ENCODE measurements around the gene ALX4. TPM values are rescaled to one million over a fixed set of nuclear protein-coding genes. Genes with fewer than 3 reads are reported as not detected.

The ALX4 gene
- polyA plus RNA-seq, 3 donors = not detected

DNA sequence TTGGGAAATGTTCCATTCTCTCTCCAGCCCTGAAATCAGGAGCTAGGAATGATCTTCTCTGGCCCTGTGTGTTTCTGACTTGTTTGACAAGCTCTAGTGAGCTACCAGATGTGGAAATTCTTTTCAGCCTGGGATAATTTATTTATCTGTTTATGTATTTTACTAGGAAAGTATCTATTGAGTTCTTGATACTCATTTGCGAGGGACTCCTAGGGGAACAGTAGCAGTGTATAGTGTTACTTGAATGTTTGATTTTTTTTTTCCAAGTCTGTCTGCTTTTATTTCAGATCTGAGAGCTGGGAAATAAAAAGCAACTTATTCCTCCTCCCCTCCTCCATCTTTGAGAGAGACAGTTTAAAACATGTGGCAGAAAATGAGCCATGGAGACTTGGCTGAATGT is 92.5 kb downstream of the ALX4 start:
- intact Hi-C loops (cut with micrococcal nuclease) = no loop called here
- Mint-ChIP-seq H3K4me1 (peaks cover 2% of the 10 kb centered on the region), H3K9me3 (peaks cover 2 to 10% (median 5%) of the 10 kb centered on the region in 7 donors), H3K27ac (no peak overlapping the region), H3K4me3 (no peak overlapping the region), H3K27me3 (ENCODE audit: low read depth in 3 of 3) (no peaks in the 10 kb centered on the region), H3K36me3 (peaks cover 7 to 19% of the 10 kb centered on the region in 2 donors)
- no peaks in the 10 kb centered on the region for H4K20me1 ChIP-seq (ENCODE audit: insufficient read depth, low read length)
- H3K79me2 ChIP-seq (ENCODE audit: insufficient read depth, low read length) = no peaks in the 10 kb centered on the region
- no peak overlapping the region for H3K4me2 ChIP-seq (replicated peaks; ENCODE audit: extremely low read depth, low read length, poor library complexity, severe bottlenecking)
- no peaks in the 10 kb centered on the region for H3K27me3 ChIP-seq (ENCODE audit: control insufficient read depth in 2 of 2, insufficient read depth in 2 of 2, low read length in 2 of 2)
- TF ChIP-seq, protein P1, sequence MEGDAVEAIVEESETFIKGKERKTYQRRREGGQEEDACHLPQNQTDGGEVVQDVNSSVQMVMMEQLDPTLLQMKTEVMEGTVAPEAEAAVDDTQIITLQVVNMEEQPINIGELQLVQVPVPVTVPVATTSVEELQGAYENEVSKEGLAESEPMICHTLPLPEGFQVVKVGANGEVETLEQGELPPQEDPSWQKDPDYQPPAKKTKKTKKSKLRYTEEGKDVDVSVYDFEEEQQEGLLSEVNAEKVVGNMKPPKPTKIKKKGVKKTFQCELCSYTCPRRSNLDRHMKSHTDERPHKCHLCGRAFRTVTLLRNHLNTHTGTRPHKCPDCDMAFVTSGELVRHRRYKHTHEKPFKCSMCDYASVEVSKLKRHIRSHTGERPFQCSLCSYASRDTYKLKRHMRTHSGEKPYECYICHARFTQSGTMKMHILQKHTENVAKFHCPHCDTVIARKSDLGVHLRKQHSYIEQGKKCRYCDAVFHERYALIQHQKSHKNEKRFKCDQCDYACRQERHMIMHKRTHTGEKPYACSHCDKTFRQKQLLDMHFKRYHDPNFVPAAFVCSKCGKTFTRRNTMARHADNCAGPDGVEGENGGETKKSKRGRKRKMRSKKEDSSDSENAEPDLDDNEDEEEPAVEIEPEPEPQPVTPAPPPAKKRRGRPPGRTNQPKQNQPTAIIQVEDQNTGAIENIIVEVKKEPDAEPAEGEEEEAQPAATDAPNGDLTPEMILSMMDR (IDR thresholded peaks at IDR 0.05) = no peak
- H2AFZ ChIP-seq (ENCODE audit: insufficient read depth, low read depth, low read length, poor library complexity, severe bottlenecking) = no peak overlapping the region
- H3K36me3 ChIP-seq (replicated peaks in 1 of 2; ENCODE audit: control insufficient read depth in 1 of 2, insufficient read depth in 2 of 2, low read length in 2 of 2) = no peaks in the 10 kb centered on the region
- H3K9me3 ChIP-seq (replicated peaks in 1 of 2; ENCODE audit: control insufficient read depth in 1 of 2, insufficient read depth in 1 of 2, low read length in 2 of 2) = peaks cover 0 to 3% of the 10 kb centered on the region in 2 donors
- H3K9ac ChIP-seq (ENCODE audit: insufficient read depth, low read length, poor library complexity, severe bottlenecking) = no peak overlapping the region
- no peak for DNase-seq
- WGBS (ENCODE audit: insufficient coverage) = no CpG with 5 or more reads among the region's 1 CpG
- H3K4me1 ChIP-seq (ENCODE audit: control insufficient read depth in 1 of 2, insufficient read depth in 2 of 2, low read length in 2 of 2) = no peaks in the 10 kb centered on the region
- no peak overlapping the region for H3K4me3 ChIP-seq (replicated peaks in 1 of 3; ENCODE audit: low read depth in 2 of 3, low read length in 3 of 3)
- H3K27ac ChIP-seq (ENCODE audit: low read depth in 1 of 2, low read length in 2 of 2) = no peak overlapping the region

DNA sequence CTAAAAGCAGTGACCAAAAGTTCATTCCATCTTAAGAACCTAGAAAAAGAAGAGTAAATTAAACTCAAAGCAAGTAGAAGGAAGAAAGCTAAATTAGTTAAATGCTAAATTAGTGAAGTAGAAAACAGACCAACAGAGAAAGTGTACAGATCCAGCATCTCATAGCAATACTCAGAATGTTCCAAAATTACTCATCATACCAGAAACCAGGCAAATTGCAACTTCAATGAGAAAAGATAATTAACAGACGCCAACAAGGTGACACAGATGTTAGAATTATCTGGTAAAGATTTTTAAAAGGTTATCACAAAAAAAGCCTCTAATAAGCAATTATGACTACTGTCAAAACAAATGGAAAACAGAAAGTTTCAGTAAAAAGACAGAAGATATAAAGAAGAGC is 96.8 kb downstream of the ALX4 start:
- no peaks in the 10 kb centered on the region for H3K27me3 Mint-ChIP-seq (ENCODE audit: low read depth in 3 of 3)
- H3K4me1 Mint-ChIP-seq = no peaks in the 10 kb centered on the region
- no CpG with 5 or more reads among the region's 1 CpG for whole genome bisulfite sequencing (ENCODE audit: insufficient coverage)
- Histone ChIP-seq H3K4me2 (replicated peaks; ENCODE audit: extremely low read depth, low read length, poor library complexity, severe bottlenecking) (no peak overlapping the region), H3K9me3 (replicated peaks in 1 of 2; ENCODE audit: control insufficient read depth in 1 of 2, insufficient read depth in 1 of 2, low read length in 2 of 2) (peaks cover 4 to 9% of the 10 kb centered on the region in 2 donors), H3K27ac (ENCODE audit: low read depth in 1 of 2, low read length in 2 of 2) (no peak overlapping the region), H3K9ac (ENCODE audit: insufficient read depth, low read length, poor library complexity, severe bottlenecking) (no peak overlapping the region), H3K79me2 (ENCODE audit: insufficient read depth, low read length) (no peaks in the 10 kb centered on the region), H3K4me1 (ENCODE audit: control insufficient read depth in 1 of 2, insufficient read depth in 2 of 2, low read length in 2 of 2) (no peaks in the 10 kb centered on the region), H3K36me3 (replicated peaks in 1 of 2; ENCODE audit: control insufficient read depth in 1 of 2, insufficient read depth in 2 of 2, low read length in 2 of 2) (peaks cover 0 to 19% of the 10 kb centered on the region in 2 donors), H2AFZ (ENCODE audit: insufficient read depth, low read depth, low read length, poor library complexity, severe bottlenecking) (no peak overlapping the region), H3K27me3 (ENCODE audit: control insufficient read depth in 2 of 2, insufficient read depth in 2 of 2, low read length in 2 of 2) (no peaks in the 10 kb centered on the region), H3K4me3 (replicated peaks in 1 of 3; ENCODE audit: low read depth in 2 of 3, low read length in 3 of 3) (no peak overlapping the region), H4K20me1 (ENCODE audit: insufficient read depth, low read length) (no peaks in the 10 kb centered on the region)
- no peak overlapping the region for H3K4me3 Mint-ChIP-seq
- no peak for DNase-seq
- no peak overlapping the region for H3K27ac Mint-ChIP-seq
- TF ChIP-seq, protein P1 (IDR thresholded peaks at IDR 0.05) = no peak
- intact Hi-C loops (cut with micrococcal nuclease) = no loop called here
- peaks cover 18 to 23% of the 10 kb centered on the region in 2 donors for H3K36me3 Mint-ChIP-seq
- H3K9me3 Mint-ChIP-seq = peaks cover 6 to 18% (median 10%) of the 10 kb centered on the region in 7 donors

Measured in CD14-positive monocyte (primary cell).